ENCODE results near the gene RAPGEF4.
"Not testable (repeated sequence)": the region's sequence is repeated elsewhere in the genome, so short reads cannot be mapped to it uniquely, and the experiment has no call there.

The RAPGEF4 gene

DNA sequence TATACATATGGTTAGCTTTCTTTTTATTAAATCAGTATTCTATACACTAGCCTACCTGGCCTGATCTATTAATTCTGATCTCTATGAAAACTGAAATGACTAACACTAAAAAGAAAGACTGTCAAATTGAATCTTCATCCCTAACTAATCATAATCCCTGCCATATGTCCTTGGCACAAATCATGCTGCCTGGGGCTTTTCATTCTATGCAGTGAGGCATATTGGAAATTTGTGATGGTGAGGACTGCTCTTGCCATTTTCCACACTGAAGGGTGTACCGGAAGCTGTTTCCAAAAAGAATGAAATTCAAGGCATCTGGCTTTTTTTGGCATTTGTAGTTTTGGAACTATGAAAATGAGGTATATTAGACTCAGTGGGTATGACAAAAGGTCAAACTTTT, 39.7 kb downstream of the RAPGEF4 start:
- H3K4me1 Mint-ChIP-seq (ENCODE audit: low read depth), result no peaks in the 10 kb centered on the region
- H3K36me3 Mint-ChIP-seq (ENCODE audit: low read depth), result no peaks in the 10 kb centered on the region

DNA sequence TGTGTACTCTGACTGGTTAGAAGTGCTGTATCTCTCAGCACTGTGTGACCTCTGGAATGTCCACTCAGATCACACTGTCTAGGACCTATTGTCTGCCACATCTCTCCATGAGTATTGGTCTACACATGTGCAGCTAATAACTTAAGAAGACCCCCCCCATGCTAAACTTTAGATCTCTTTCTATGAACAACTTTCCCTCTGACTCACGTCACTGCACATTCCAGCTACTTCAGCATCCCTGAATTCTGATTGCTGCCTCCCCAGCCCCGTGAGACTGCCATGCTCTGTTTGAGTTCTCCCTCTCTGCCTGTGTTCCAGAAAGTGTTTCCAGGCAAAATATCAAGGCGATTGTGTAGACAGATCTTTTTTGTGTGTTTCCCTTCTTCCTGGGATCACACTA, 41.8 kb downstream of the RAPGEF4 start:
- no peaks in the 10 kb centered on the region for H3K4me1 Mint-ChIP-seq (ENCODE audit: low read depth)
- no peak overlapping the region for H3K4me3 Mint-ChIP-seq
- H3K9me3 Mint-ChIP-seq, result no peaks in the 10 kb centered on the region
- peaks cover 31% of the 10 kb centered on the region for H3K27me3 Mint-ChIP-seq (ENCODE audit: low read depth)
- no peak overlapping the region for H3K27ac Mint-ChIP-seq
- H3K36me3 Mint-ChIP-seq (ENCODE audit: low read depth), result no peaks in the 10 kb centered on the region

More for the DNA sequence above, 39.7 kb downstream of the RAPGEF4 start:
- Mint-ChIP-seq H3K27ac (no peak overlapping the region), H3K27me3 (ENCODE audit: low read depth) (peaks cover 28% of the 10 kb centered on the region), H3K9me3 (no peaks in the 10 kb centered on the region), H3K4me3 (no peak overlapping the region)

DNA sequence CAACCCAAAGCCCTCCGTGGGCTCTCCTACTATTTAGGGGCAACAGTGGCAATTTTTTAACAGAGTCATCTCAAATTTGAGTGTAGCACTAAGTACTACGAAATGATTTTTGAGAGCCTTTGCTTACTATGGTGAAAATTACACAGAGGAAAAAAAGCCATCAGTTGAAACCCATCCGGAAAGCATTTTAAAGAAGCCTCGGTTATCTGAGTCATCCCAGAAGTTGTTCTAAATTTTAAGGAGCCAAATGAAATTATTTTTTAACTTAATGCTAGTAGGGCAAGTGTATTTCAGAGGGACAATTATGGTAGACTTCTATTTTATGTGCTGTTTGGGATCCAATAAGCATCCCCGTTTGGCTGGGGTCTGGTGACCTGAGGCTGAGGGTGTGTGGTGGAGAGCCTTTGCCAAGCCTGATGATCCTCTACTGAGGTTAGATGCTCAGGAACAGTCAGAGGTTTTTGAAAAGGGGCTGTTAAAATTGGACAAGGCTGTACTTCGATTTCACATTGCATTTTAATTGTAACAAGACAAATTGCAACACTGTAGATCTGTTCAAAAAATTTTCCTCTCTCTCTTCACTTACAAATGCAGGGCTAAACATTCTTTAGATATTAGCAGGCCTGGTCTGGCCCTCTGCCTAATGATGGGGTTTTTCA, 47.0 kb downstream of the RAPGEF4 start:
- H3K4me3 Mint-ChIP-seq, result no peak overlapping the region
- H3K9me3 Mint-ChIP-seq, result no peaks in the 10 kb centered on the region
- H3K36me3 Mint-ChIP-seq (ENCODE audit: low read depth), result no peaks in the 10 kb centered on the region
- H3K27ac Mint-ChIP-seq, result no peak overlapping the region
- peaks cover 28% of the 10 kb centered on the region for H3K27me3 Mint-ChIP-seq (ENCODE audit: low read depth)
- H3K4me1 Mint-ChIP-seq (ENCODE audit: low read depth), result no peaks in the 10 kb centered on the region

DNA sequence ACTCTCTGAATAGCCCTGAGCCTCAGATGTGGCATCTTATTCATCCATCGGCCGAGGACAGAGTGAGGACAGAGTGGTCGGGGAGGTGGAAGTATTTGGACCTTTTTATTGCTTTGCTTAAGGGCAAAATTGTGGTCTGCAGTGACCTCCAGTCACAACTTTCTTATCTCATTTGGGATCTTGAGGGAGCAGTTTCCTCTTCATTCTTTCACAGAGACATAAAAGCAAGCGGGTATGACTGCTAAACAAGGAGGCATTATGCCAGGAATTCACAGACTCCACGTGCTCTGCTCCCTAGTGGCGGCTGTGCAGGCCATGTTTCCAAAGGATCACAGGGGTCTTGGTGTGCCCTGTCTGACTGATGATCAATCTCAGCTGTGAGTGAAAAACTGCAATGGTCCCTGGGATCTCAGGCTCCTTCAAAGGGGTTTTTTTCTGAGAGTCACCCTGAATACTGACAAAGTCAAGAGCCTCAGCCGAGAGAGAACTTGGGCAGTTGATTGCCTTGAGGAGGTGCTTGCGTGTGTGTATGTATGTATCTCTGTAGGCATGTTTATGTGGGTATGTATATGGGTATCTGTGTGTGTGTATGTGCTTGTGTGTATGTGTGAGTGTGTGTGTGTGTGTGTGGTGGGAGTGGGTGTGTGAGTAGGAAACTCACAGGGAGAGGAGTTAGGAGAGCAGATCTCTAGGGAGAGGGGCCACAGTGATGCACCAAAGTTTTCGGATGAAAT, 47.7 kb downstream of the RAPGEF4 start:
- Mint-ChIP-seq H3K36me3 (ENCODE audit: low read depth) (no peaks in the 10 kb centered on the region), H3K9me3 (no peaks in the 10 kb centered on the region), H3K27ac (no peak overlapping the region)

DNA sequence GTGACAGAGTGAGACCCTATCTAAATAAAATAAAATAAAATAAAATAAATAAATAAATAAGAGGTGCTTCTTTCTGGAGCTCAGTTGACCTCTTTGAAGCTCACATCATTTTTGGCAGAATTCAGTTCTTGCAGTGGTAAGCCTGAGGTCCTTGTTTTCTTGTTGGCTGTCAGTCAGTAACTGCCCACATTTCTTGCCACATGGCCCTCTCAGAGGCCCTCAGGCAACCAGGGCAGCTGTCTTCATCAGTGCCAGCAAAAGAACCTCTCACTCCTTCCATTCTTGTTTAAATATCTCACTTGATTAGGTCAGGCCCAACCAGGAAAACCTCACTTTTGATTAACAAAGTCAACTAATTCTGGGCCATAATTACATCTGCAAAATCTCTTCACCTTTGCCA, 53.2 kb downstream of the RAPGEF4 start:
- Mint-ChIP-seq H3K9me3 (no peaks in the 10 kb centered on the region), H3K27me3 (ENCODE audit: low read depth) (peaks cover 6% of the 10 kb centered on the region), H3K4me1 (ENCODE audit: low read depth) (no peaks in the 10 kb centered on the region), H3K27ac (no peak overlapping the region), H3K36me3 (ENCODE audit: low read depth) (no peaks in the 10 kb centered on the region), H3K4me3 (no peak overlapping the region)

More for the DNA sequence above, 47.7 kb downstream of the RAPGEF4 start:
- peaks cover 27% of the 10 kb centered on the region for H3K27me3 Mint-ChIP-seq (ENCODE audit: low read depth)
- H3K4me1 Mint-ChIP-seq (ENCODE audit: low read depth), result no peaks in the 10 kb centered on the region
- no peak overlapping the region for H3K4me3 Mint-ChIP-seq

DNA sequence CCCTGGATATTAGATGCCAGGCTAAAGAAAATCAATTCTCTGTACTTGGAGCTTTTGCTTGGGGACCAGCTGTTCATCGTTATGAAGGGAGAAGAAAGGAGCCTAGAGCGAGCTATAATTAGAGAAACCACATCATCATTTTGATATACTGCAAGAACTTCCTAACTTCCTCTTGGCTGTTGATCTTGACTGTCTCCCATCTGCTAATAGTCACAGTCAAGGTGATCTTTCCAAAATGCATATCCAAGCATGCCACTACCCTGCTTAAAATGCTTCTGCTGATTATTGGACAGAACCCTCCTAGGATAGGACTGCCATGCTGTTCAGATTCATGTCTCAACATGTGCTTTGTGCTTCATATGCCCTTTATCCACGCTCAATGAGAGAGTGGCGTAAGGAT, 54.8 kb downstream of the RAPGEF4 start:
- Mint-ChIP-seq H3K4me3 (no peak overlapping the region), H3K9me3 (no peaks in the 10 kb centered on the region), H3K27ac (no peak overlapping the region), H3K27me3 (ENCODE audit: low read depth) (peaks cover 4% of the 10 kb centered on the region), H3K4me1 (ENCODE audit: low read depth) (no peaks in the 10 kb centered on the region), H3K36me3 (ENCODE audit: low read depth) (no peaks in the 10 kb centered on the region)

DNA sequence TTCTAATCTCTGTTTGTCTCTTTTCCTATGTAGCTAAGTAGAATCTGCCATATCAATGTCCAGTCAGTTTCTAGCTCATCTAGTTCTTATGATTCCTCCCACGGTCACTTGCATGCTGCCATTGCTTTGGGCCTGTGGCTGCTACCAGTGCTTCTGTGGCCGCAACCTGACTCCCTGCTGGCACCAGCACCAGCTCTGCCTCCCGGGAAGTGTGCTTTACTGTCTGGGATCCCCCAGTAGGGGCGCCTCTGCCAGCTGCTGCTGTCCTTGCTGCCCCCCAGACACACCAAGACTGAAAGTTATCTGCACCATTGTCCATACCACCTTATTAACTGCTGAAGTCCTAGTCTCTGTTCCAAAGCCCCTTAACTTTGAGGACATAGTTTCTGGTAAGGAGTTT, 56.3 kb downstream of the RAPGEF4 start:
- Mint-ChIP-seq H3K4me3 (no peak overlapping the region), H3K27ac (no peak overlapping the region), H3K4me1 (ENCODE audit: low read depth) (no peaks in the 10 kb centered on the region), H3K27me3 (ENCODE audit: low read depth) (no peaks in the 10 kb centered on the region), H3K9me3 (no peaks in the 10 kb centered on the region), H3K36me3 (ENCODE audit: low read depth) (no peaks in the 10 kb centered on the region)

DNA sequence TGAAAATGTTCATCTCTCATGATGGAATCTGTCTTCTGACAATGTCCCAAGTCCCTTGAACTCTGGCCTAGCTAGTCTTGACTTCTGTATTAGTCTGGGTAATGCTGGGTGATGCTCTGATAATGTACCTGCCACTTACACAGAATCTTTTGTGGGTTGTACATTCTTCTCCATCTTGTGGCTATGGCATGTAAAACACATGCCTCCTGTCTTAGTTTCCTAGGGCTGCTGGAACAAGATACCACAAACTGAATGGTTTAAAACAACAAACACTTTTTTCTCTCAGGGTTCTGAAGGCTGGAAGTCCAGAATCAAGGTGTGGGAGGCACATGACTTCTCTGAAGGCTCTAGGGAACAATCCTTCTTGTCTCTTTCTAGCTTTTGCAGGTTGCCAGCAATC, 57.1 kb downstream of the RAPGEF4 start:
- Mint-ChIP-seq H3K27ac (no peak overlapping the region), H3K27me3 (ENCODE audit: low read depth) (no peaks in the 10 kb centered on the region), H3K9me3 (no peaks in the 10 kb centered on the region), H3K4me1 (ENCODE audit: low read depth) (no peaks in the 10 kb centered on the region), H3K36me3 (ENCODE audit: low read depth) (no peaks in the 10 kb centered on the region), H3K4me3 (no peak overlapping the region)

DNA sequence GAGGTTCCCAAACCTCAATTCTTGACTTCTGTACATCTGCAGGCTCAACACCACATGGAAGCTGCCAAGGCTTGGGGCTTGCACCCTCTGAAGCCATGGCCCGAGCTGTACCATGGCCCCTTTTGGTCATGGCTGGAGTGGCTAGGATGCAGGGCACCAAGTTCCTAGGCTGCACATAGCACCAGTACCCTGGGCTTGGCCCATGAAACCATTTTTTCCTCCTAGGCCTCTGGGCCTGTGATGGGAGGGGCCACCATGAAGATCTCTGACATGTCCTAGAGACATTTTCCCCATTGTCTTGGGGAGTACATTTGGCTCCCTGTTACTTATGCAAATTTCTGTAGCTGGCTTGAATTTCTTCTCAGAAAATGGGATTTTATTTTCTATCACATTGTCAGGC, 67.7 kb downstream of the RAPGEF4 start:
- H3K27ac Mint-ChIP-seq, result not testable (repeated sequence)

DNA sequence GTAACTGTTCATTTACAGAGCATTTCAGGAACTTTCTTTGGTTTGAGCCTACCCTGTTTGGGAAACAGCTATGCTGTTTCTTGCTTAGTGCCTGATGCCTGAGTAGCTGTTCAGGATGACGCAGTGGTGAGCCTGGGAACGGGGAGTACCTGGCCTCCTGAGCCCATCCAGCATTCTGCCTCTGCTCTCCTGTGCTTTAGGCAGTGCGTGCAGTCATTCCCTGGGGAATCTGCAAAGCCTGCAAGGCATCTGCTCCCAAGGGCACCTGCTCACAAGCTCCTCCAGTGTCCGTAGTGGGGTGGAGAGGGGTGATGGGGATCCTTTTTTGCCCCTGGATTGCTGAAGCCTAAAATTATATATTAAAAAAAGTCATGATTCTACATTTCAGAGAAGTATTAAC, 68.8 kb downstream of the RAPGEF4 start:
- H3K4me3 Mint-ChIP-seq, result no peak overlapping the region
- H3K9me3 Mint-ChIP-seq, result peaks cover 8% of the 10 kb centered on the region
- no peaks in the 10 kb centered on the region for H3K36me3 Mint-ChIP-seq (ENCODE audit: low read depth)
- H3K4me1 Mint-ChIP-seq (ENCODE audit: low read depth), result no peaks in the 10 kb centered on the region
- no peak overlapping the region for H3K27ac Mint-ChIP-seq
- H3K27me3 Mint-ChIP-seq (ENCODE audit: low read depth), result peaks cover 12% of the 10 kb centered on the region

More for the DNA sequence above, 67.7 kb downstream of the RAPGEF4 start:
- not testable (repeated sequence) for H3K9me3 Mint-ChIP-seq; H3K36me3 Mint-ChIP-seq (ENCODE audit: low read depth); H3K4me3 Mint-ChIP-seq; H3K4me1 Mint-ChIP-seq (ENCODE audit: low read depth); H3K27me3 Mint-ChIP-seq (ENCODE audit: low read depth)

DNA sequence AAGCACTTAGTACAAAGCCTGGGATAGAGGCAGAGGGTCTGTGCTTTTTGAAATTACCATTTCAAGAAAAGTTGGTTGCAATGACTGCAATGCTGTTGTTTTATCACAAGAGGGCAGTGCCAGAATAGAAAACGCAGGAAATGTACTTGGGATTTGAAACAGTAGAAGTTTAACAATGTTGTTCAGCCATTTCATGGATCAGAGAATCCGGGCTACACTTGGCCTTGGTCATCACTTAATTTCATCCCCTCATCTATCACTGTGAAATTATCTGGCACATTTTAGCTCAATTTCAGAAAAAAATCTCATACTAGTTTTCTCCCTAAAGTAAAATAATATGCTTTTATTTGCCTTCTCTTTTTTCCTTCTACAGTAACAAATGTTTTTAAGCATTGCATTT, 70.8 kb downstream of the RAPGEF4 start:
- Mint-ChIP-seq H3K9me3 (peaks cover 8% of the 10 kb centered on the region), H3K27me3 (ENCODE audit: low read depth) (peaks cover 12% of the 10 kb centered on the region), H3K36me3 (ENCODE audit: low read depth) (no peaks in the 10 kb centered on the region), H3K27ac (no peak overlapping the region), H3K4me1 (ENCODE audit: low read depth) (no peaks in the 10 kb centered on the region), H3K4me3 (no peak overlapping the region)

DNA sequence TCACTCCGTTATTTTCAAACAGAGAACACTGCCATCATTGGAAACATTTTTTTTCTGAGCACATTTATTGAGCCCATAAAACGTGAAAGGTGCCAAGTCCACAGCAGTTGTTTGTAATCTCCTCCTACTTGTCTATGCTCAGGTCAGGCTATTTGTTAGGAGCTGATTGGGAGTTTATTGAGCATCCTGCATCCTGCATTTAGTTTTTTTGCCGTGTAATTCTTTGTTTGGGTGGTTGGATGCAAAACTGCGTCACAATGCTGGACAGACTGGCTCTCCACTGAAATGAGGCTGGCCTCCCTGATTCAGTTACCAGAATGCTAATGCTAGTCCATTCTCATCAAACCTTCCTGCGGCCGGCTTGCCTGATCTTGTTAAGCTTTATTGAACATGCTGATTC, 71.4 kb downstream of the RAPGEF4 start:
- peaks cover 12% of the 10 kb centered on the region for H3K27me3 Mint-ChIP-seq (ENCODE audit: low read depth)
- H3K4me3 Mint-ChIP-seq, result no peak overlapping the region
- no peaks in the 10 kb centered on the region for H3K36me3 Mint-ChIP-seq (ENCODE audit: low read depth)

DNA sequence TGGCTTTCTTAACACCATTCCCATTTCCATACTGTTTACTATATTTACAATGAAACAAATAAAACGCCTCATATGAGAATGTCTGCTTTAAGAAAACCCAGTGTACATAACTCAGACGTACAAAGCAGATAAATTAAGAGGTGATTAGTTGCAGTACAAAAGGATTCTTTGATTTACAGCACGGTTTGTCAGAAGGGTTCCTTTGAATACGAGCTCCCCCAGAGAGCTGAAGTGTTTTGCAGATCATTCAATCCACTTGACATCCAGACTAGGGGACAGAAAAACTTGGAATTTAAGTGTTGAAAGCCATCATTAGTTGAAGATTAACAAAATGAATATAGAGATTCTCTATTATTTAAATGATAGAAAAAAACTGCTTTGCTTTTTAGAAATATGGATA, 72.5 kb downstream of the RAPGEF4 start:
- Mint-ChIP-seq H3K4me1 (ENCODE audit: low read depth) (no peaks in the 10 kb centered on the region), H3K27ac (no peak overlapping the region), H3K36me3 (ENCODE audit: low read depth) (no peaks in the 10 kb centered on the region), H3K4me3 (no peak overlapping the region), H3K9me3 (peaks cover under 1% of the 10 kb centered on the region), H3K27me3 (ENCODE audit: low read depth) (peaks cover 12% of the 10 kb centered on the region)

More for the DNA sequence above, 71.4 kb downstream of the RAPGEF4 start:
- Mint-ChIP-seq H3K9me3 (peaks cover 7% of the 10 kb centered on the region), H3K27ac (no peak overlapping the region), H3K4me1 (ENCODE audit: low read depth) (no peaks in the 10 kb centered on the region)

DNA sequence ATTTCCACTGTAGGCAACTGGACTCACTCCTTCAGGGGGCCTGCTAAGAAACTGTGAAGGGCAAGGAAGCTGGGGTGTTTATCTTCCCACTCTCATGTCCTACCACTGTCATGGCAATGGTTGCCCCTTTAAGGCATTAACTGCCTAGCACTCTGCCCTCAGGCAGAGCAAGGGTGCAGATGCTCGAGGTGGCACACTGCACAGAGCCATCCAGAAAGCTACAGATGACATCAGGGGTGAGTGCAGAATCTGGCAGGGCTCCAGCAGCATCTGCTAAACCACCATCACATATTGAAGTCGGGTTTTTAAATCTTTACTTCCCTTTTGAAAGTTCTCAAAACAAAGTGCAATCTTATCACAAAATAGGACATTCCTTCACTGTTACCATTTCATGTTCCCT, 75.4 kb downstream of the RAPGEF4 start:
- Mint-ChIP-seq H3K9me3 (no peaks in the 10 kb centered on the region), H3K27ac (no peak overlapping the region), H3K36me3 (ENCODE audit: low read depth) (no peaks in the 10 kb centered on the region), H3K27me3 (ENCODE audit: low read depth) (peaks cover 16% of the 10 kb centered on the region), H3K4me1 (ENCODE audit: low read depth) (no peaks in the 10 kb centered on the region), H3K4me3 (no peak overlapping the region)

DNA sequence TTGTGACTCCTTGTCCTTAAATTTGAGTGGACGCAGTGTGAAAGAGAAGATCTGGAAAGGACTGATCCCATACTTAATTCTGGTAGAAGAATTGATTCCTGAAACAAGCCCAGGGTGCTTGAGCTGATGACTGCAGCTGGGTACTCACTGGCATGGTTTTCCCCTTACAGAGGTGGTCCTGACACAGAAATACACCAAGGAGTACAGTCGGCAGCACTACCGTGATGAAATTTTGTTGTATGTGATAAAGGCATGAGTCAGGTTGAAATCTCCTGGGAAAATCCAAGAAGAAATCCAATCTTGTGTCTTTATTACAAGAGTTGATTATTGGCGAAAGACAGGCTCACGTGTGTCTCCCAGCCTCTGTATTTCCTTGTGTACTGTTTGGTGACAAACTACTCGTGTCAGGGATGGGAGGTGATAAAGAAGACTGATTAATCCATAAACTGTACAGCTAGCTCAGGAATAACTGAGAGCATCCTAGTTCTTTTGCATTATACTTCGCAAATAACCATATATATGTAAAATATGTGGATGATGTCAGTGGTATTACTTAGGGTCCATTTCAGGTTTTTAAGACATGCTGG, 76.6 kb downstream of the RAPGEF4 start:
- Mint-ChIP-seq H3K27me3 (ENCODE audit: low read depth) (peaks cover 11% of the 10 kb centered on the region), H3K4me1 (ENCODE audit: low read depth) (no peaks in the 10 kb centered on the region), H3K4me3 (no peak overlapping the region), H3K27ac (no peak overlapping the region), H3K9me3 (no peaks in the 10 kb centered on the region), H3K36me3 (ENCODE audit: low read depth) (no peaks in the 10 kb centered on the region)

Data from T-helper 1 cell treated with Interleukin-12 subunit alpha and Interleukin-12 subunit beta and Interleukin-4 antibody, amounts not matched to agents 30 μg/mL and 1 μg/mL, for 36 hours (primary cell).